Esophagus squamous epithelium (tissue), 5 donors: ENCODE measurements around the gene RTCA. TPM values are rescaled to one million over a fixed set of nuclear protein-coding genes. Genes with fewer than 3 reads are reported as not detected.
"Not testable (repeated sequence)": the region's sequence is repeated elsewhere in the genome, so short reads cannot be mapped to it uniquely, and the experiment has no call there.

Experiments
- DNase-seq: peaks from one replicate; lab custom pipeline; 2025; lab: John Stamatoyannopoulos, UW
- H3K27ac ChIP-seq, 4 donors: fragments of 200-600 bp; sonication (generic); one replicate each; pipeline ENCODE4 v1.5.1; 2016 to 2019; ENCODE audit warnings: mild to moderate bottlenecking in 1 of 4
- H3K27me3 ChIP-seq, 4 donors: fragments of 200-600 bp; sonication (generic); 1 replicate in 3 of 4; 2 replicates in 1 of 4; pipeline versions ENCODE4 v1.5.1 to v1.6.0; 2017 to 2021; ENCODE audit warnings: antibody characterized with exemption in 1 of 4
- H3K36me3 ChIP-seq, 3 donors: fragments of 200-600 bp; sonication (generic); one replicate each; pipeline ENCODE4 v1.5.1; 2016 to 2019
- H3K4me1 ChIP-seq, 3 donors: fragments of 200-600 bp; sonication (generic); one replicate each; pipeline ENCODE4 v1.5.1; 2017 to 2019
- H3K4me3 ChIP-seq, 4 donors: fragments of 200-600 bp; sonication (generic); 1 replicate in 3 of 4; 2 replicates in 1 of 4; pipeline ENCODE4 v1.5.1; 2016 to 2019; ENCODE audit warnings: mild to moderate bottlenecking in 2 of 4, moderate library complexity in 1 of 4
- H3K9me3 ChIP-seq, 3 donors: fragments of 200-600 bp; sonication (generic); one replicate each; pipeline ENCODE4 v1.5.1; 2016 to 2019
- CTCF ChIP-seq, 6 experiments: fragments of 450-650 bp in 4 of 6; fragments of 200-600 bp in 2 of 6; sonication (generic) in 2 of 6; IDR thresholded peaks; one replicate each; pipeline ENCODE4 v1.5.1; 2016 to 2019; ENCODE audit warnings: antibody characterized with exemption in 6 of 6, mild to moderate bottlenecking in 4 of 6, moderate library complexity in 4 of 6
- POLR2A ChIP-seq, 4 donors: fragments of 450-650 bp; IDR thresholded peaks; one replicate each; pipeline ENCODE4 v1.6.1; 2017; ENCODE audit warnings: antibody characterized with exemption in 4 of 4, mild to moderate bottlenecking in 4 of 4, moderate library complexity in 3 of 4
- WGBS, 2 donors: methylation state at CpG; one replicate each; pipeline ENCODE4 v1.1.5; 2018; 5-methylcytosine and 5-hydroxymethylcytosine counted together
- intact Hi-C: fragments of 100-400 bp; cut with DNase I; formaldehyde crosslinking; loops from one replicate; pipeline ENCODE4 v1.15.0; 2022
- total RNA-seq, 4 donors: library from RNA; depleted of rRNA; stranded (reverse); fragments of >200 nt; gene quantifications; one replicate each; pipeline ENCODE4 v1.1.0, GENCODE V29; 2016
- donor health status: DM: yes; HTN: yes; CAD: no.

The RTCA gene
- total RNA-seq, 4 donors from 2014 or later: 20.6 to 36.0 (median 23.7) TPM

GRCh38 chr1:100322436-100323211, 56.6 kb downstream of the RTCA start:
- Histone ChIP-seq H3K27ac (peak overlapping the region in 2 of 4 donors; percentile 13 to 27), H3K4me1 (no peaks in the 10 kb centered on the region), H3K9me3 (peaks cover 0 to 17% (median 11%) of the 10 kb centered on the region in 3 donors), H3K36me3 (no peaks in the 10 kb centered on the region), H3K4me3 (no peak overlapping the region), H3K27me3 (no peaks in the 10 kb centered on the region)
- intact Hi-C loops: no loop called here
- DNase-seq: no peak
- WGBS, 2 donors: 82 to 86% methylated on average over 1 of the region's 1 CpG
- TF ChIP-seq POLR2A (IDR thresholded peaks at IDR 0.05): no peak
- TF ChIP-seq CTCF (IDR thresholded peaks at IDR 0.05): no peak

GRCh38 chr1:100323419-100324106, 57.5 kb downstream of the RTCA start:
- Histone ChIP-seq H3K4me1 (no peaks in the 10 kb centered on the region), H3K27me3 (no peaks in the 10 kb centered on the region), H3K9me3 (peaks cover 0 to 17% (median 11%) of the 10 kb centered on the region in 3 donors), H3K4me3 (no peak overlapping the region), H3K27ac (peak overlapping the region in 2 of 4 donors; percentile 13 to 27), H3K36me3 (no peaks in the 10 kb centered on the region)
- DNase-seq: no peak
- intact Hi-C loops: no loop called here
- TF ChIP-seq POLR2A (IDR thresholded peaks at IDR 0.05) (no peak), CTCF (IDR thresholded peaks at IDR 0.05) (no peak)
- WGBS, 2 donors: 85 to 87% methylated on average over 6 of the region's 6 CpGs

- no peak overlapping the region for H3K4me3 ChIP-seq
- H3K36me3 ChIP-seq: no peaks in the 10 kb centered on the region
- H3K27ac ChIP-seq: no peak overlapping the region
- no peaks in the 10 kb centered on the region for H3K4me1 ChIP-seq
- TF ChIP-seq POLR2A (IDR thresholded peaks at IDR 0.05) (no peak), CTCF (IDR thresholded peaks at IDR 0.05) (no peak)
- WGBS, 2 donors: 63 to 74% methylated on average over 7 of the region's 7 CpGs
- DNase-seq: no peak
- intact Hi-C loops: no loop called here
- no peaks in the 10 kb centered on the region for H3K9me3 ChIP-seq
- H3K27me3 ChIP-seq: no peaks in the 10 kb centered on the region
Measured at GRCh38 chr1:100325415-100326324, 59.7 kb downstream of the RTCA start.

- H3K36me3 ChIP-seq, H3K4me1 ChIP-seq, H3K9me3 ChIP-seq, DNase-seq, H3K27me3 ChIP-seq, H3K27ac ChIP-seq, H3K4me3 ChIP-seq, intact Hi-C loops: not testable (repeated sequence)
- 88 to 92% methylated on average over 1 of the region's 1 CpG for WGBS, 2 donors
Measured at GRCh38 chr1:100326325-100326670, 60.3 kb downstream of the RTCA start.

- H3K27ac ChIP-seq: no peak overlapping the region
- no peaks in the 10 kb centered on the region for H3K9me3 ChIP-seq
- H3K4me3 ChIP-seq: no peak overlapping the region
- intact Hi-C loops: no loop called here
- DNase-seq: no peak
- TF ChIP-seq POLR2A (IDR thresholded peaks at IDR 0.05) (no peak), CTCF (IDR thresholded peaks at IDR 0.05) (no peak)
- no peaks in the 10 kb centered on the region for H3K4me1 ChIP-seq
- H3K27me3 ChIP-seq: no peaks in the 10 kb centered on the region
- WGBS, 2 donors: 74 to 75% methylated on average over 1 of the region's 1 CpG
- no peaks in the 10 kb centered on the region for H3K36me3 ChIP-seq
Measured at GRCh38 chr1:100328133-100328532, 62.1 kb downstream of the RTCA start.

GRCh38 chr1:100331146-100331545, 65.1 kb downstream of the RTCA start:
- H3K4me1 ChIP-seq, H3K36me3 ChIP-seq, H3K27ac ChIP-seq, DNase-seq, H3K4me3 ChIP-seq, H3K27me3 ChIP-seq, H3K9me3 ChIP-seq, intact Hi-C loops: not testable (repeated sequence)
- WGBS, 2 donors: 46% methylated on average over 2 of the region's 2 CpGs
